Measurements from ENCODE around the gene TXNDC15. TPM values are rescaled to one million over a fixed set of nuclear protein-coding genes. Genes with fewer than 3 reads are reported as not detected.
"Not testable (repeated sequence)": the region's sequence is repeated elsewhere in the genome, so short reads cannot be mapped to it uniquely, and the experiment has no call there.

Gene TXNDC15
- total RNA-seq, 3 donors from 2014 or later (not counting 1 experiment from before 2014, with no cell fraction given): 36.6 to 48.3 (median 47.8) TPM

DNA sequence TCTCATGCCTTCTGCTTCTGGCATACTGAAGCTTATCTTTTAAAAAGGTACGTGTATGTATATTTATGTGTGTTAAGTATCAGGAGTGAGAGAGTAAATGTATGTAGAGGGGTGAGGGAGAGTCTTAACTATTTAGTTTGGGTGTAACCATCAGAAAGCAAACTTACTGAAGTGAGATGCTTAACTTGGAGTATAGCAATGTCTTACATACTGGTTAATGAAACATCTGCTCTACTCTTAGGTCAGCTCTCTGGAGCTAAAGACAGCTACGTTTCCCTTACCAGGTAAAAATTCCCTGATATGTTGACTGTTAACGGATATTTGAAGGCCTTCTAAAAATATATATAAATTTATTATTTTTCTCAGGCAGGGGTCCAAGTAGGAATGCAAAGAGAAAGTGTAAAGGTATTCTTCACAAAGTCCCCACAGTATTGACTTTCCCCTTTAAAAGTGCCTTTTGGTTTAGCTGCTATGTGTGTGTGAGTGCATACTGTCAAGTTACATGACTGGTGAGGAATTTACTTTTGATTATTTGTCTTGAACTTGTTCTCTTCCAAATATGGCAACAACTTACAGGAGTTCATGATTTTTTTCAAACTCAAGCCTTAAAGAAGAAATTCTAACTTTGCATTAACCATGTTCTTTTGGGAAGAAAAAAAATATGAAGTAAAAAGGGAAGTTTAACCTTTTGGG is 40.7 kb upstream of the TXNDC15 start:
- H3K4me3 ChIP-seq (ENCODE audit: low read length): no peak overlapping the region

GRCh38 chr5:134835623-134836022 is 38.5 kb upstream of the TXNDC15 start:
- DNase-seq: no peak
- no peaks in the 10 kb centered on the region for H3K9me3 Mint-ChIP-seq
- intact Hi-C loops (cut with micrococcal nuclease): no loop called here
- no peaks in the 10 kb centered on the region for H3K36me3 Mint-ChIP-seq
- Histone ChIP-seq H3K4me1 (ENCODE audit: control insufficient read depth, insufficient read depth, low read length) (no peaks in the 10 kb centered on the region), H3K27ac (ENCODE audit: low read length) (no peak overlapping the region), H3K27me3 (ENCODE audit: control insufficient read depth, insufficient read depth, low read length) (no peaks in the 10 kb centered on the region), H3K4me3 (ENCODE audit: low read length) (no peak overlapping the region), H3K36me3 (ENCODE audit: control insufficient read depth, insufficient read depth, low read length) (peaks cover 11% of the 10 kb centered on the region), H3K9me3 (ENCODE audit: control insufficient read depth, insufficient read depth, low read length) (no peaks in the 10 kb centered on the region)
- H3K4me3 Mint-ChIP-seq: no peak overlapping the region
- H3K4me1 Mint-ChIP-seq: no peaks in the 10 kb centered on the region
- TF ChIP-seq, protein P1, sequence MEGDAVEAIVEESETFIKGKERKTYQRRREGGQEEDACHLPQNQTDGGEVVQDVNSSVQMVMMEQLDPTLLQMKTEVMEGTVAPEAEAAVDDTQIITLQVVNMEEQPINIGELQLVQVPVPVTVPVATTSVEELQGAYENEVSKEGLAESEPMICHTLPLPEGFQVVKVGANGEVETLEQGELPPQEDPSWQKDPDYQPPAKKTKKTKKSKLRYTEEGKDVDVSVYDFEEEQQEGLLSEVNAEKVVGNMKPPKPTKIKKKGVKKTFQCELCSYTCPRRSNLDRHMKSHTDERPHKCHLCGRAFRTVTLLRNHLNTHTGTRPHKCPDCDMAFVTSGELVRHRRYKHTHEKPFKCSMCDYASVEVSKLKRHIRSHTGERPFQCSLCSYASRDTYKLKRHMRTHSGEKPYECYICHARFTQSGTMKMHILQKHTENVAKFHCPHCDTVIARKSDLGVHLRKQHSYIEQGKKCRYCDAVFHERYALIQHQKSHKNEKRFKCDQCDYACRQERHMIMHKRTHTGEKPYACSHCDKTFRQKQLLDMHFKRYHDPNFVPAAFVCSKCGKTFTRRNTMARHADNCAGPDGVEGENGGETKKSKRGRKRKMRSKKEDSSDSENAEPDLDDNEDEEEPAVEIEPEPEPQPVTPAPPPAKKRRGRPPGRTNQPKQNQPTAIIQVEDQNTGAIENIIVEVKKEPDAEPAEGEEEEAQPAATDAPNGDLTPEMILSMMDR (IDR thresholded peaks at IDR 0.05): no peak
- H3K27me3 Mint-ChIP-seq (ENCODE audit: low read depth in 2 of 2): no peaks in the 10 kb centered on the region
- ATAC-seq: no peak
- WGBS (ENCODE audit: insufficient coverage): no CpG with 5 or more reads among the region's 2 CpGs
- no peak overlapping the region for H3K27ac Mint-ChIP-seq

More for the DNA sequence above, 40.7 kb upstream of the TXNDC15 start:
- Mint-ChIP-seq H3K9me3 (no peaks in the 10 kb centered on the region), H3K4me1 (no peaks in the 10 kb centered on the region), H3K4me3 (no peak overlapping the region), H3K36me3 (no peaks in the 10 kb centered on the region), H3K27ac (no peak overlapping the region), H3K27me3 (ENCODE audit: low read depth in 2 of 2) (no peaks in the 10 kb centered on the region)
- H3K36me3 ChIP-seq (ENCODE audit: control insufficient read depth, insufficient read depth, low read length): peaks cover 19% of the 10 kb centered on the region
- H3K9me3 ChIP-seq (ENCODE audit: control insufficient read depth, insufficient read depth, low read length): no peaks in the 10 kb centered on the region
- H3K27me3 ChIP-seq (ENCODE audit: control insufficient read depth, insufficient read depth, low read length): no peaks in the 10 kb centered on the region
- H3K27ac ChIP-seq (ENCODE audit: low read length): no peak overlapping the region
- 100% methylated on average over 1 of the region's 3 CpGs for WGBS (ENCODE audit: insufficient coverage)
- no peak for ATAC-seq
- TF ChIP-seq, protein P1 (IDR thresholded peaks at IDR 0.05): no peak
- no peak for DNase-seq
- H3K4me1 ChIP-seq (ENCODE audit: control insufficient read depth, insufficient read depth, low read length): no peaks in the 10 kb centered on the region
- intact Hi-C loops (cut with micrococcal nuclease): no loop called here

GRCh38 chr5:134837530-134838181 is 36.5 kb upstream of the TXNDC15 start:
- H3K9me3 Mint-ChIP-seq: no peaks in the 10 kb centered on the region
- Histone ChIP-seq H3K9me3 (ENCODE audit: control insufficient read depth, insufficient read depth, low read length) (no peaks in the 10 kb centered on the region), H3K27ac (ENCODE audit: low read length) (no peak overlapping the region), H3K4me3 (ENCODE audit: low read length) (no peak overlapping the region), H3K36me3 (ENCODE audit: control insufficient read depth, insufficient read depth, low read length) (peaks cover 11% of the 10 kb centered on the region), H3K27me3 (ENCODE audit: control insufficient read depth, insufficient read depth, low read length) (no peaks in the 10 kb centered on the region), H3K4me1 (ENCODE audit: control insufficient read depth, insufficient read depth, low read length) (no peaks in the 10 kb centered on the region)
- no peaks in the 10 kb centered on the region for H3K36me3 Mint-ChIP-seq
- H3K4me1 Mint-ChIP-seq: no peaks in the 10 kb centered on the region
- TF ChIP-seq, protein P1 (IDR thresholded peaks at IDR 0.05): no peak
- H3K27me3 Mint-ChIP-seq (ENCODE audit: low read depth in 2 of 2): no peaks in the 10 kb centered on the region
- intact Hi-C loops (cut with micrococcal nuclease): no loop called here
- WGBS (ENCODE audit: insufficient coverage): 100% methylated on average over 3 of the region's 3 CpGs
- DNase-seq (no peak), ATAC-seq (no peak)
- H3K27ac Mint-ChIP-seq: no peak overlapping the region
- H3K4me3 Mint-ChIP-seq: no peak overlapping the region

GRCh38 chr5:134838361-134838760 is 35.8 kb upstream of the TXNDC15 start:
- intact Hi-C loops (cut with micrococcal nuclease); H3K4me3 Mint-ChIP-seq; H3K4me1 ChIP-seq (ENCODE audit: control insufficient read depth, insufficient read depth, low read length); H3K9me3 ChIP-seq (ENCODE audit: control insufficient read depth, insufficient read depth, low read length); H3K27ac ChIP-seq (ENCODE audit: low read length); H3K4me1 Mint-ChIP-seq; H3K36me3 Mint-ChIP-seq; ATAC-seq; DNase-seq; H3K27me3 Mint-ChIP-seq (ENCODE audit: low read depth in 2 of 2); H3K4me3 ChIP-seq (ENCODE audit: low read length); H3K27me3 ChIP-seq (ENCODE audit: control insufficient read depth, insufficient read depth, low read length); H3K27ac Mint-ChIP-seq; H3K9me3 Mint-ChIP-seq: not testable (repeated sequence)
- H3K36me3 ChIP-seq (ENCODE audit: control insufficient read depth, insufficient read depth, low read length): peaks cover 10% of the 10 kb centered on the region
- 98% methylated on average over 9 of the region's 9 CpGs for WGBS (ENCODE audit: insufficient coverage)
